ENCODE data around the gene CAPN13.

CAPN13 gene

DNA sequence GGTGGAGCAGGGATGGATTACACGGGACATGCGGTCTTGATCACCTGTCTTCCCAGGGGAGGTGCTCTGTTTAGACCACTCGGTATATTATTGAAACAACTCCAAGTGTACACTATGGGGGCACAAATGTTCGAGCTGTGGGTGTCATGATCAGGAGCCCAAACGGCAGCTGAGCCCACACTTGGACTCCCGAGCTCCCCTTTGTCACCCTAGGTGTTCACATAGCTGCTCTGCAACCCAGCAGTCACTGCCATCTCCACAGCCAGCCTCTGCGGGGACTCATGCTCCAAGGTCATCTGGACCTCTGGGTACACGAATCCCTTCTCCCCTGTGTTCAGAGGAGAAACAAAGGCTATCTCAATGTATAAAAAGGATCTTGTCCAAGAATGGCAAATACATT is 46.0 kb downstream of the CAPN13 start:
- Histone ChIP-seq H3K4me3 (ENCODE audit: low read depth in 1 of 2, low read length in 2 of 2) (no peak overlapping the region), H3K9me3 (ENCODE audit: low read length) (no peaks in the 10 kb centered on the region), H3K36me3 (ENCODE audit: insufficient read depth, low read length) (no peaks in the 10 kb centered on the region), H3K27ac (ENCODE audit: low read depth, low read length) (no peak overlapping the region), H3K9ac (ENCODE audit: low read length) (no peak overlapping the region), H3K27me3 (ENCODE audit: control insufficient read depth in 1 of 2, insufficient read depth in 2 of 2, low read length in 2 of 2) (no peaks in the 10 kb centered on the region), H3K4me1 (ENCODE audit: insufficient read depth, low read length) (no peaks in the 10 kb centered on the region)

DNA sequence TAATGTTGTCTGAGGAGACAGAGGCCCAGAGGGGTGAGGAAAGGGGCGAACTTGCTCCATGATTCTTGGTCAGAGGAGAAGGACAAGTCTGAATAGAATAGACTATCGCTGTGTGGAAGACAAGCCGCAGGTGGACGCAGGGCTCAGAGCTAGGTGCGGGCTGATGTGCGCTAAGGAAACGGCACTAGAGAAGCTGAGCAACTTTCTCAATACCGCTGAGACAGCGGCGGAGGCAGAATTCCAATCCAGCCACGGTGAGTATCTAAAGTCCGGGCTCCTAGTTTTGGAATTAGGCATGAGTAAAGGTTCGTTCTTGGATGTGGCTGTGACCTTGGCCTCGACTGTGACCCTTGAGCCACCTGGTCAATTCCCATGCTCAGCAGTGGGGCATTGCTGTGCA is 47.8 kb downstream of the CAPN13 start:
- no peak overlapping the region for H3K27ac ChIP-seq (ENCODE audit: low read depth, low read length)
- H3K9me3 ChIP-seq (ENCODE audit: low read length), result no peaks in the 10 kb centered on the region
- H3K36me3 ChIP-seq (ENCODE audit: insufficient read depth, low read length), result no peaks in the 10 kb centered on the region
- no peak overlapping the region for H3K4me3 ChIP-seq (ENCODE audit: low read depth in 1 of 2, low read length in 2 of 2)
- H3K9ac ChIP-seq (ENCODE audit: low read length), result no peak overlapping the region
- H3K27me3 ChIP-seq (ENCODE audit: control insufficient read depth in 1 of 2, insufficient read depth in 2 of 2, low read length in 2 of 2), result no peaks in the 10 kb centered on the region
- no peaks in the 10 kb centered on the region for H3K4me1 ChIP-seq (ENCODE audit: insufficient read depth, low read length)

DNA sequence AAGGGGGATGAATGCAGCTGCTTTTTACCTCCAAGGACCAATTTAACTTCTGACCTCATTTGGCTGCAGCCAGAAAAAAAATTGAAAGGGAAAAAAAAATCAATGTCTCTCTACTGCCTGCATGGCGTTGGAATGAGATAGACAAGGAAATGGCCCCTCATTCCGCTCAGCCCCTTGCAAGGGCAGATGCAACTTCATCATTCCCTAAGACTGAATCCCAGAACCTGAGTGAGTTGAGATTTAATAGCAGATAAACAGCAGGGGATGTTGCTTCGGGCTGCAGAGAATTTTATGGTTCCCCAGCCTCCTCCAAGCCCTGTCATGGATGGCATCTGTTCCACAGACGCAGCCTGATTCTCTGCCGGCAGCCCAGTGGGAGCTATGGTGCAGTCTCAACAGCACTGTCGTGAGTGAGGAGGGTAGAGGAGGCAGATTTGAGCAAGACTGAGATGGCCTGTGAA is 49.0 kb downstream of the CAPN13 start:
- H3K4me1 ChIP-seq (ENCODE audit: insufficient read depth, low read length), result no peaks in the 10 kb centered on the region

DNA sequence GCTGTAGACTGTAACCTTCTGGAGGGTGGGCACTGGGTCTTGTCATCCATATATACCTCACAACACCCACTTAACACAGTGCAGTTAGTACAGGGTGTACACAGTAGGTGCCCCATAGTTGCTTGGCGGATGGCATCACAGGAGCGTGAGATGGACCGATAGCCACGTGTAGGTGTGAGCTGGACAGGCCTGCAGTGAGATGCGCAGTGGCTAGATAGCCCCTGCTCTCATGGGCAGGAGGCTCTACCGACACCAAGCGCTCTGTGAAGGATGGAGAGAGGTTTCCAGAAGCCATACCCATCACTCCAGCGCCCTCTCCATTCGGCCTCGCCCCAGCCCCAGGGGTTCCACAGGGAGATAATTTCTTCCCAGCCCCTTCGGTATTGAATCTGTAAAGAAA is 49.5 kb downstream of the CAPN13 start:
- Histone ChIP-seq H3K36me3 (ENCODE audit: insufficient read depth, low read length) (no peaks in the 10 kb centered on the region), H3K27me3 (ENCODE audit: control insufficient read depth in 1 of 2, insufficient read depth in 2 of 2, low read length in 2 of 2) (no peaks in the 10 kb centered on the region), H3K9me3 (ENCODE audit: low read length) (no peaks in the 10 kb centered on the region), H3K9ac (ENCODE audit: low read length) (no peak overlapping the region), H3K4me1 (ENCODE audit: insufficient read depth, low read length) (no peaks in the 10 kb centered on the region), H3K4me3 (ENCODE audit: low read depth in 1 of 2, low read length in 2 of 2) (no peak overlapping the region), H3K27ac (ENCODE audit: low read depth, low read length) (no peak overlapping the region)

More for the DNA sequence above, 49.0 kb downstream of the CAPN13 start:
- Histone ChIP-seq H3K4me3 (ENCODE audit: low read depth in 1 of 2, low read length in 2 of 2) (no peak overlapping the region), H3K27me3 (ENCODE audit: control insufficient read depth in 1 of 2, insufficient read depth in 2 of 2, low read length in 2 of 2) (no peaks in the 10 kb centered on the region), H3K27ac (ENCODE audit: low read depth, low read length) (no peak overlapping the region), H3K9ac (ENCODE audit: low read length) (no peak overlapping the region), H3K36me3 (ENCODE audit: insufficient read depth, low read length) (no peaks in the 10 kb centered on the region), H3K9me3 (ENCODE audit: low read length) (no peaks in the 10 kb centered on the region)

DNA sequence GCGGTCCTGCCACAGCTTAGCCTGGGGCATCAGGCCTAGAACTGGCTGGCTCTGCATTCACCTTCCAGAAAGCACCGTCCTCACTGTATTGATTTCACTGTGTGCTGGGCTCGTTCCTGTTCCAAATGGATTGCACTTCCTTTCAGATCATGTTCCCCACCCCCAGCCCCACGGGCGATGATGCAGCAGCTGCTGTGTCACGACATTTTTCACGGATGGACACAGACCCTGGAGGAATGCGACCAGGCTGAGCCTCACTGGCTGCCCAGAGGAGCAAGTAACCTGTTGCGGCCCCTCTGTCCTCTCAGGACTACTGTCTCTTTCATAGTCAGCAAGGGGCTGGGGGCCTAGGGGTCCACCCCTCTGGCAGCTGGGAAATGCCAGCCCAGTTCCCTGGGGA is 50.3 kb downstream of the CAPN13 start:
- Histone ChIP-seq H3K9me3 (ENCODE audit: low read length) (no peaks in the 10 kb centered on the region), H3K4me3 (ENCODE audit: low read depth in 1 of 2, low read length in 2 of 2) (no peak overlapping the region), H3K36me3 (ENCODE audit: insufficient read depth, low read length) (no peaks in the 10 kb centered on the region), H3K27me3 (ENCODE audit: control insufficient read depth in 1 of 2, insufficient read depth in 2 of 2, low read length in 2 of 2) (no peaks in the 10 kb centered on the region), H3K4me1 (ENCODE audit: insufficient read depth, low read length) (no peaks in the 10 kb centered on the region), H3K27ac (ENCODE audit: low read depth, low read length) (no peak overlapping the region), H3K9ac (ENCODE audit: low read length) (no peak overlapping the region)

DNA sequence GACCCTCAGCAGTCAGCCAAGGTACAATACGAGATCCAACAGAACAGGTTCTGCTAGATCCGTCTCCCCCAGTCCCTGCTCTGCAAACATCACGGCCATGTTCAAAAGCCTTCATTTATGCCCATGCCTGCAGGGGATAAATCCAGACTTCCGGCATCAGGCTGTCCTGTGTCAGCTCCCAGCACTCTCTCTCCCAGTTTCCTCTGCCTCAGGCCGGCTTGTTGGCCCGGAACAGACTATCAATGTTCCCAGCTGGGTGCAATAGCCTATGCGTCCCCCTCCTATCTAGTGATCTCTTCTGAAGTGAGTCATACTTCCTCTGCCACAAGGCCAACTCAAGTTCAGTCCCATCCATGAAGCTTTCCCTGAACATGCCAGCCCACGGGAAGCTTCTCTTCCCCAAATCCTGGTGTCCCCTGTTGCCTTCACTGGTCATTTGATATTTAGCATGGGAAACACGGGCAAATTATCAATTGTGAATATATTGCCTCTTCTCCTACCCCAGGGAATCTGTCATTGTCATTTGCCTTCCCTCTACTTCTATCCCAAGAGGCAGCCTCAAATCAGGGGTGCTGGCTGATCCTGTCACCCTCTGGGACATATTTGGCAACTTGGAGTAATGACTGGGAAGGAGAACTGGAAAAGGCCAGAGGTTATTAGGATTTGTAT is 51.1 kb downstream of the CAPN13 start:
- no peak overlapping the region for H3K27ac ChIP-seq (ENCODE audit: low read depth, low read length)
- no peaks in the 10 kb centered on the region for H3K36me3 ChIP-seq (ENCODE audit: insufficient read depth, low read length)
- no peaks in the 10 kb centered on the region for H3K9me3 ChIP-seq (ENCODE audit: low read length)
- no peak overlapping the region for H3K9ac ChIP-seq (ENCODE audit: low read length)
- no peak overlapping the region for H3K4me3 ChIP-seq (ENCODE audit: low read depth in 1 of 2, low read length in 2 of 2)
- no peaks in the 10 kb centered on the region for H3K4me1 ChIP-seq (ENCODE audit: insufficient read depth, low read length)
- H3K27me3 ChIP-seq (ENCODE audit: control insufficient read depth in 1 of 2, insufficient read depth in 2 of 2, low read length in 2 of 2), result no peaks in the 10 kb centered on the region

DNA sequence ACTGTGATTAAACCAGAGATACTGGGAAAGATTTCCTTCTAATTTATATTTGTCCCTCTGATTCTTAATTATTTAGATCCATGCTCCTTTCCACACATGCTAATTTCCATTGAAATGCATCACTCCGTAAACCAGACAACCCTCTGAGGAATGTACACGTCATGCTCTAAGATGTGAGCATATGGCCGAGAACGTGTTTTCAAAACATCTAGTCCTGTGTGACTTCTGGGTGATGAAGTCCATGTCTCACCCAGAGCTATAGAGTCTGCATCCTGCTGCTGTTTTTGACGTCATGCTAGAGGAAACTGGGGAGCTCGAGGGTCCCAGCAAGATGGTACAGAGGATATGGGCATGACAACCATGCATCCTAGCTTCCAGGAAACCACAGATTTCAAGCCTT is 53.6 kb downstream of the CAPN13 start:
- Histone ChIP-seq H3K36me3 (ENCODE audit: insufficient read depth, low read length) (no peaks in the 10 kb centered on the region), H3K27me3 (ENCODE audit: control insufficient read depth in 1 of 2, insufficient read depth in 2 of 2, low read length in 2 of 2) (no peaks in the 10 kb centered on the region), H3K9ac (ENCODE audit: low read length) (no peak overlapping the region), H3K4me1 (ENCODE audit: insufficient read depth, low read length) (no peaks in the 10 kb centered on the region), H3K4me3 (ENCODE audit: low read depth in 1 of 2, low read length in 2 of 2) (no peak overlapping the region), H3K9me3 (ENCODE audit: low read length) (no peaks in the 10 kb centered on the region), H3K27ac (ENCODE audit: low read depth, low read length) (no peak overlapping the region)

DNA sequence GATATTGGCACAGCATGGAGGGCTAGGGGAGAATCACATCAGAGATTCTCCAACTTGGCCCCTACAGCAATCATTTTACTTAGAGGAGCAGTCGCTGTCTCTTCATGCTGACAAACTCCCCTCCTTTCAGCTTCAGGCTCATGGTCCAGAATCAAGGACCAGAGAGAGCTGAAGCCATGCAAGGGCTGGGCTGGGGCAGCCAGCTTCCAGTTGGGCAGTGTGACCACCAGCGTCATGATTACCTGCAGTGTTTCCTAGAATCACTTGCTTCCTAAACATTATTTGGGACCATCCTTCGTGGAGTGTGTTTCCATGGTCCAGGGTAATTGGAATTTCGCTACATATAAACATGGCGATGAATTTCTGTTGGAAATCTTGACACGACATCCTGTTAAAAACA is 54.4 kb downstream of the CAPN13 start:
- no peaks in the 10 kb centered on the region for H3K27me3 ChIP-seq (ENCODE audit: control insufficient read depth in 1 of 2, insufficient read depth in 2 of 2, low read length in 2 of 2)
- no peak overlapping the region for H3K27ac ChIP-seq (ENCODE audit: low read depth, low read length)
- H3K9ac ChIP-seq (ENCODE audit: low read length), result no peak overlapping the region
- H3K4me3 ChIP-seq (ENCODE audit: low read depth in 1 of 2, low read length in 2 of 2), result no peak overlapping the region
- H3K9me3 ChIP-seq (ENCODE audit: low read length), result no peaks in the 10 kb centered on the region
- no peaks in the 10 kb centered on the region for H3K4me1 ChIP-seq (ENCODE audit: insufficient read depth, low read length)
- H3K36me3 ChIP-seq (ENCODE audit: insufficient read depth, low read length), result no peaks in the 10 kb centered on the region

DNA sequence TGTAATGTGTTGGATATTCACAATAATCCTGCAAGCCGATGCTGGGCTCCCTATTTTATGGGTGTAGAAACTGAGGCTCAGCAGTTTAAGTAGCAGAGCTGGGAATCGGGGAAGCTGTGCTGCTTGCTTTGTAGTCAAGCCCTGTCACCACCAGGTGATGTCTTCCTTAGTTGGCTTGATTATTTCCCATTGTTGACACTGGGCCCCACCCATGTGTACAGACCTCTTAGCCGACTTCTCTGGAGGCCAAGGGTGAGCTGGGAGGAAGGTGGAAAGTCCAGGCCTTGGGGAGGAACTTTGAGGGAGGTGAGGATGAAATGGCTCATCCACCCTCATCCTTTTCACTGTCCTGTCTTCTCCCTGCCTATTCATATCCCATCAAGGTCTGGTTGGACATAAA is 60.0 kb downstream of the CAPN13 start:
- H3K4me1 ChIP-seq (ENCODE audit: insufficient read depth, low read length), result no peaks in the 10 kb centered on the region
- H3K9ac ChIP-seq (ENCODE audit: low read length), result no peak overlapping the region
- no peaks in the 10 kb centered on the region for H3K27me3 ChIP-seq (ENCODE audit: control insufficient read depth in 1 of 2, insufficient read depth in 2 of 2, low read length in 2 of 2)
- H3K27ac ChIP-seq (ENCODE audit: low read depth, low read length), result no peak overlapping the region
- H3K4me3 ChIP-seq (ENCODE audit: low read depth in 1 of 2, low read length in 2 of 2), result no peak overlapping the region
- no peaks in the 10 kb centered on the region for H3K9me3 ChIP-seq (ENCODE audit: low read length)
- H3K36me3 ChIP-seq (ENCODE audit: insufficient read depth, low read length), result no peaks in the 10 kb centered on the region

DNA sequence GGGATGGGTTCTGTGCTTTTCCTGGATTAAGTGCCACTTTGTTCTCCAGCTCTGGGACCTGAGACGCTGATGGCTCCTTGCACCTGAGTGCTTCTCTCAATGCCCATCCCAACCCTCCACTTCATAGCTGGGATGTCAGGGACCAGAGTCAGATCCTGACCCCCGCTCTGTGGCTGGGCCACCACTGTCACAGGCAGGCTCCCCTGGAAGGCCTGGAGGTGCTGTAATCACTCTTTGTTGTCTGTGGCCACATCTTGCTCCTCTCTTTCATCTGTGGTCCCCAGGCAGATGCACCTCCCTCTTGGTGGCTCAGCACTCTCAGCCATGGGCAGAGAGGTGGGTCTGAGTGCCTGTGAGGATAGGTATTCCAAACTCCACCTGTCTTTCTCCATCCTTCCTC is 62.4 kb downstream of the CAPN13 start:
- H3K27me3 ChIP-seq (ENCODE audit: control insufficient read depth in 1 of 2, insufficient read depth in 2 of 2, low read length in 2 of 2), result no peaks in the 10 kb centered on the region
- H3K9ac ChIP-seq (ENCODE audit: low read length), result no peak overlapping the region
- no peak overlapping the region for H3K27ac ChIP-seq (ENCODE audit: low read depth, low read length)
- H3K9me3 ChIP-seq (ENCODE audit: low read length), result no peaks in the 10 kb centered on the region
- H3K4me3 ChIP-seq (ENCODE audit: low read depth in 1 of 2, low read length in 2 of 2), result no peak overlapping the region
- H3K4me1 ChIP-seq (ENCODE audit: insufficient read depth, low read length), result no peaks in the 10 kb centered on the region
- H3K36me3 ChIP-seq (ENCODE audit: insufficient read depth, low read length), result no peaks in the 10 kb centered on the region

DNA sequence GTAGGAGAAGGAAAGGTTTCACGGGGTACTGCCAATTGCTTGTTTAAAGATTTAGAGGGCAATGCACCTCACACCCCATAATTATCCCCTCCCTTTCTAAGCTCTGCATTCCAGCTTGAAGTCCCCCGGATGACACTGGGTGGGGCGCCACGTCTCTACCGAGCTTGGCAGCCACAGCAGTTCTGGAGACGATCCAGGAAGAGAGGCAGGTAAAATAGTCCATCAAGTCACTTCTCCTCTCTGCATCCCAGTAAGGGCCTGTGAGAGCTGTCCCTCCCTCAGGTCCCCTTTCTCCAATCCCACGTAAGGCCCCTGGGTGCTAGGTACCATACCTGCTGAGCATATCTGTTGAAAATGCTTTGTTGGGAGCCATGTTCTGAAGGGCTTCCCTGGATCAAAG is 65.7 kb downstream of the CAPN13 start:
- H3K27ac ChIP-seq (ENCODE audit: low read depth, low read length), result no peak overlapping the region
- no peak overlapping the region for H3K4me3 ChIP-seq (ENCODE audit: low read depth in 1 of 2, low read length in 2 of 2)

DNA sequence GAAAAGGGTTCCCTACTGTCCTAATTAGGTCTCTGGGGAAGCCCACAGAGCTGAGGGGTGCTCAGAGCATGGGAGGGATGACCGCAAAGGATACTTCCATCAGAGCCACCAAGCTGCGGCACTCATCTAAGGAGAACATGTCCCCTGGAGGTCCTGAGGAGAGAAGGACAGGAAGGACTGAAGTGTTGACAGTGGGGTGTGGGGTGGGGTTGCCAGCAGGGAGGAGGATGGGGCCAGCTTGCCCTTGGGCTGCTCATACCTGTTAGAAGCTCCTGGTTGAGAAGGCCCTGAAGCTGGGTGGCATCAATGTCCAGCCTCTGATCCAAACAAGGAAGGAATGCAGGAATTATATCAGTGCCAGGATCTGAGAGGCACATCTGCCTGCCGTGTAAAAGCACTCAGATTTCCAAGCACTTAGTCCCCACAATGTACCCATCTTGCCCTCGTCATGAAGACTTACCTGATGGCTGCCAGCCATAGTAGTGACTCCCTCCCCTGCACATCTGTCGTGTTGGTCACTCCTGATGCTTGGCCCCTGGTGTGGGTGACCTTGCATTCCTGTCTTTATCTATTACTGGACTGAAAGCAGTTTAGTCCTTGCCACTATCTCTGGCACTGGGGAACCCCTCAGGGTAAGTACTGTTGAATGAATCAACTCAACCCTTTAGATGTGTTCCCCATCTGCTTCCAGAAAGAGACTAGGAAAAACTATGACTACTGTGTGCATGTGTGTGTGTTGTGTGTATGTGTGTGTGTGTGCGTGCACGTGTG is 68.9 kb downstream of the CAPN13 start:
- no peak overlapping the region for H3K9ac ChIP-seq (ENCODE audit: low read length)
- no peaks in the 10 kb centered on the region for H3K36me3 ChIP-seq (ENCODE audit: insufficient read depth, low read length)
- H3K27me3 ChIP-seq (ENCODE audit: control insufficient read depth in 1 of 2, insufficient read depth in 2 of 2, low read length in 2 of 2), result no peaks in the 10 kb centered on the region
- H3K9me3 ChIP-seq (ENCODE audit: low read length), result no peaks in the 10 kb centered on the region
- H3K4me1 ChIP-seq (ENCODE audit: insufficient read depth, low read length), result no peaks in the 10 kb centered on the region
- no peak overlapping the region for H3K4me3 ChIP-seq (ENCODE audit: low read depth in 1 of 2, low read length in 2 of 2)
- no peak overlapping the region for H3K27ac ChIP-seq (ENCODE audit: low read depth, low read length)

More for the DNA sequence above, 65.7 kb downstream of the CAPN13 start:
- Histone ChIP-seq H3K9me3 (ENCODE audit: low read length) (no peaks in the 10 kb centered on the region), H3K4me1 (ENCODE audit: insufficient read depth, low read length) (no peaks in the 10 kb centered on the region), H3K36me3 (ENCODE audit: insufficient read depth, low read length) (no peaks in the 10 kb centered on the region), H3K27me3 (ENCODE audit: control insufficient read depth in 1 of 2, insufficient read depth in 2 of 2, low read length in 2 of 2) (no peaks in the 10 kb centered on the region), H3K9ac (ENCODE audit: low read length) (no peak overlapping the region)

Data from muscle layer of colon (tissue), 2 donors.